ENCODE measurements around the gene SH3RF3. TPM values are rescaled to one million over a fixed set of nuclear protein-coding genes. Genes with fewer than 3 reads are reported as not detected.

SH3RF3 gene
- polyA plus RNA-seq, 1 donor (not counting 4 experiments of a cell fraction or from before 2014, with no cell fraction given), result 0.08 TPM

GRCh38 chr2:109519513-109519912 lies 390.5 kb downstream of the SH3RF3 start:
- H3K4me3 ChIP-seq (ENCODE audit: control insufficient read depth in 2 of 3, extremely low read depth in 1 of 3, insufficient read depth in 2 of 3, low read depth in 1 of 3, low read length in 3 of 3), result no peak overlapping the region
- no peaks in the 10 kb centered on the region for H3K9me1 ChIP-seq (ENCODE audit: control insufficient read depth, extremely low read depth, insufficient read depth, low read length)
- no peaks in the 10 kb centered on the region for H3K9me3 ChIP-seq (ENCODE audit: control insufficient read depth, low read depth, low read length)
- H3K9ac ChIP-seq (ENCODE audit: control insufficient read depth, extremely low read depth, insufficient read depth, low read length), result no peak overlapping the region
- no peak overlapping the region for H2AFZ ChIP-seq (ENCODE audit: control insufficient read depth, low read length)
- no peak overlapping the region for H3K27ac ChIP-seq (ENCODE audit: control insufficient read depth, insufficient read depth, low read length)
- H3K4me2 ChIP-seq (ENCODE audit: control insufficient read depth, extremely low read depth, insufficient read depth, low read depth, low read length), result peak overlapping the region; percentile 17
- H3K4me1 ChIP-seq (ENCODE audit: control insufficient read depth, extremely low read depth, insufficient read depth, low read length), result peaks cover 18% of the 10 kb centered on the region
- dilution Hi-C loops (cut with MboI; ENCODE audit: extremely low pct_ligation_motif_present, low sequenced_read_pairs), result no loop called here
- TF ChIP-seq CTCF (optimal IDR thresholded peaks at IDR 0.05 in 1 of 3, IDR thresholded peaks at IDR 0.05 in 1 of 3, conservative IDR thresholded peaks at IDR 0.05 in 1 of 3; ENCODE audit: extremely low read depth in 1 of 3, insufficient read depth in 2 of 3, low read length in 3 of 3) (no peak), EZH2 (IDR thresholded peaks at IDR 0.05; ENCODE audit: low read length) (no peak)
- H3K36me3 ChIP-seq (ENCODE audit: control insufficient read depth in 2 of 2, extremely low read depth in 1 of 2, insufficient read depth in 2 of 2, low read length in 2 of 2), result no peaks in the 10 kb centered on the region
- no peaks in the 10 kb centered on the region for H3K79me2 ChIP-seq (ENCODE audit: control insufficient read depth, insufficient read depth, low read length)
- FAIRE-seq (no peak), DNase-seq (ENCODE audit: low read depth, low spot score) (no peak)
- peaks cover 10% of the 10 kb centered on the region for H3K27me3 ChIP-seq (ENCODE audit: control insufficient read depth, extremely low read depth, insufficient read depth, low read length)
- H4K20me1 ChIP-seq (ENCODE audit: control insufficient read depth, extremely low read depth, insufficient read depth, low read length), result no peaks in the 10 kb centered on the region

- no peaks in the 10 kb centered on the region for H3K79me2 ChIP-seq (ENCODE audit: control insufficient read depth, insufficient read depth, low read length)
- H3K27ac ChIP-seq (ENCODE audit: control insufficient read depth, insufficient read depth, low read length), result no peak overlapping the region
- dilution Hi-C loops (cut with MboI; ENCODE audit: extremely low pct_ligation_motif_present, low sequenced_read_pairs), result no loop called here
- no peak for TF ChIP-seq CTCF (optimal IDR thresholded peaks at IDR 0.05 in 1 of 3, IDR thresholded peaks at IDR 0.05 in 1 of 3, conservative IDR thresholded peaks at IDR 0.05 in 1 of 3; ENCODE audit: extremely low read depth in 1 of 3, insufficient read depth in 2 of 3, low read length in 3 of 3)
- no peak for TF ChIP-seq EZH2 (IDR thresholded peaks at IDR 0.05; ENCODE audit: low read length)
- H3K27me3 ChIP-seq (ENCODE audit: control insufficient read depth, extremely low read depth, insufficient read depth, low read length), result peaks cover 10% of the 10 kb centered on the region
- H3K4me1 ChIP-seq (ENCODE audit: control insufficient read depth, extremely low read depth, insufficient read depth, low read length), result peaks cover 17% of the 10 kb centered on the region
- FAIRE-seq (no peak), DNase-seq (ENCODE audit: low read depth, low spot score) (no peak)
- H3K4me3 ChIP-seq (ENCODE audit: control insufficient read depth in 2 of 3, extremely low read depth in 1 of 3, insufficient read depth in 2 of 3, low read depth in 1 of 3, low read length in 3 of 3), result no peak overlapping the region
- H3K9me1 ChIP-seq (ENCODE audit: control insufficient read depth, extremely low read depth, insufficient read depth, low read length), result no peaks in the 10 kb centered on the region
- H3K9ac ChIP-seq (ENCODE audit: control insufficient read depth, extremely low read depth, insufficient read depth, low read length), result no peak overlapping the region
- H4K20me1 ChIP-seq (ENCODE audit: control insufficient read depth, extremely low read depth, insufficient read depth, low read length), result no peaks in the 10 kb centered on the region
- H3K36me3 ChIP-seq (ENCODE audit: control insufficient read depth in 2 of 2, extremely low read depth in 1 of 2, insufficient read depth in 2 of 2, low read length in 2 of 2), result no peaks in the 10 kb centered on the region
- peak overlapping the region; percentile 27 for H3K4me2 ChIP-seq (ENCODE audit: control insufficient read depth, extremely low read depth, insufficient read depth, low read depth, low read length)
- H2AFZ ChIP-seq (ENCODE audit: control insufficient read depth, low read length), result peak overlapping the region; percentile 19
- no peaks in the 10 kb centered on the region for H3K9me3 ChIP-seq (ENCODE audit: control insufficient read depth, low read depth, low read length)
Measured at GRCh38 chr2:109521233-109522062, 392.4 kb downstream of the SH3RF3 start.

Measured in keratinocyte (primary cell).